Umbilical cord (tissue), 2 donors: Measurements from ENCODE around the gene NFIA. TPM values are rescaled to one million over a fixed set of nuclear protein-coding genes. Genes with fewer than 3 reads are reported as not detected.
A peak's percentile ranks its signal among the peaks of the same experiment; 100 is the strongest.

Source experiments
- DNase-seq: peaks from one replicate; pipeline ENCODE4 v3.0.0-alpha.2; 2015; ENCODE audit warnings: low spot score
- total RNA-seq: library from RNA; depleted of rRNA; stranded (reverse); fragments of >200 nt; gene quantifications from one replicate; pipeline ENCODE4 v1.2.3, GENCODE V29; 2014; ENCODE audit warnings: low replicate concordance; ENCODE audit not compliant: insufficient read depth

NFIA gene
- total RNA-seq, 1 donor from 2014 or later, result 23.6 TPM

- no peak for DNase-seq
Observed at GRCh38 chr1:61486783-61487536, 404.6 kb downstream of the NFIA start.

- no peak for DNase-seq
Observed at GRCh38 chr1:61487801-61488200, 405.4 kb downstream of the NFIA start.

- no peak for DNase-seq
Observed at GRCh38 chr1:61490924-61491323, 408.6 kb downstream of the NFIA start.

- peak; percentile 66 for DNase-seq
Observed at GRCh38 chr1:61491497-61491896, 409.1 kb downstream of the NFIA start.

GRCh38 chr1:61494000-61494399 is 411.6 kb downstream of the NFIA start:
- DNase-seq, result no peak

GRCh38 chr1:61496501-61496900 is 414.1 kb downstream of the NFIA start:
- DNase-seq, result peak; percentile 76

GRCh38 chr1:61497013-61497412 is 414.7 kb downstream of the NFIA start:
- no peak for DNase-seq

- DNase-seq, result no peak
Observed at GRCh38 chr1:61498342-61498741, 416.0 kb downstream of the NFIA start.

GRCh38 chr1:61501971-61502916 is 419.9 kb downstream of the NFIA start:
- no peak for DNase-seq

- no peak for DNase-seq
Observed at GRCh38 chr1:61504305-61504704, 421.9 kb downstream of the NFIA start.

- DNase-seq, result no peak
Observed at GRCh38 chr1:61504852-61505390, 422.6 kb downstream of the NFIA start.

GRCh38 chr1:61506236-61506635 is 423.9 kb downstream of the NFIA start:
- peak; percentile 70 for DNase-seq

GRCh38 chr1:61506944-61507500 is 424.7 kb downstream of the NFIA start:
- no peak for DNase-seq
